B cell (primary cell): Measurements from ENCODE around the gene EIF1AD. TPM values are rescaled to one million over a fixed set of nuclear protein-coding genes. Genes with fewer than 3 reads are reported as not detected.
A peak's percentile ranks its signal among the peaks of the same experiment; 100 is the strongest.

Source experiments
- ATAC-seq: fragments of 200-7000 bp; cut with Tn5 transposase; one replicate; pipeline ENCODE4 v1.10.0; 2021; ENCODE audit warnings: low read depth, mild to moderate bottlenecking, moderate number of reproducible peaks, moderate library complexity
- CTCF ChIA-PET: fragments of 350-600 bp; sonication (Branson Sonifier 250); formaldehyde crosslinking; loops from one replicate; lab custom pipeline; 2021; ENCODE audit warnings: antibody characterized with exemption, inconsistent platforms; lab: Charles Lee
- POLR2A ChIA-PET: fragments of 350-600 bp; sonication (Branson Sonifier 250); formaldehyde crosslinking; loops from one replicate; lab custom pipeline; 2021; ENCODE audit warnings: antibody characterized with exemption; lab: Charles Lee
- DNase-seq: peaks from one replicate; pipeline ENCODE4 v3.0.0; 2013
- H2AFZ ChIP-seq: 2 replicates; pipeline ENCODE4 v1.6.1; 2012; ENCODE audit warnings: mild to moderate bottlenecking, low read depth, low read length; ENCODE audit not compliant: insufficient read depth, poor library complexity, severe bottlenecking
- H3K27ac ChIP-seq, 2 donors: 1 replicate in 1 of 2; 2 replicates in 1 of 2; pipeline ENCODE4 v1.5.1; 2012 to 2013; ENCODE audit warnings: low read length in 2 of 2, mild to moderate bottlenecking in 2 of 2, moderate library complexity in 1 of 2
- H3K27me3 ChIP-seq, 4 experiments: fragments of 200-600 bp in 1 of 4; sonication (generic) in 1 of 4; replicated peaks in 1 of 4; 1 replicate in 2 of 4; 2 replicates in 2 of 4; pipeline versions ENCODE4 v1.6.1 to v1.7.0; 2013 to 2016; ENCODE audit warnings: low read length in 3 of 4, mild to moderate bottlenecking in 2 of 4, mixed read lengths in 1 of 4, moderate library complexity in 1 of 4; ENCODE audit not compliant: insufficient read depth in 4 of 4, control insufficient read depth in 3 of 4; ENCODE audit errors: control extremely low read depth in 1 of 4
- H3K36me3 ChIP-seq, 2 experiments: replicated peaks in 1 of 2; 1 replicate in 1 of 2; 2 replicates in 1 of 2; pipeline versions ENCODE4 v1.6.1 to v1.7.1; 2013; ENCODE audit warnings: low read length in 1 of 2; ENCODE audit not compliant: insufficient read depth in 2 of 2, control insufficient read depth in 1 of 2; ENCODE audit errors: control extremely low read depth in 1 of 2, extremely low read depth in 1 of 2
- H3K4me1 ChIP-seq, 2 donors: fragments of 200-600 bp in 1 of 2; sonication (generic) in 1 of 2; 1 replicate in 1 of 2; 2 replicates in 1 of 2; pipeline versions ENCODE4 v1.5.1 to v1.6.1; 2013 to 2017; ENCODE audit warnings: low read length in 2 of 2; ENCODE audit not compliant: control insufficient read depth in 2 of 2, insufficient read depth in 2 of 2
- H3K4me2 ChIP-seq: replicated peaks from 2 replicates; pipeline ENCODE3; 2012; ENCODE audit warnings: mild to moderate bottlenecking, low read depth, low read length; ENCODE audit not compliant: poor library complexity, severe bottlenecking
- H3K4me3 ChIP-seq, 5 experiments: fragments of 200-600 bp in 1 of 5; sonication (generic) in 1 of 5; 1 replicate in 3 of 5; 2 replicates in 2 of 5; pipeline versions ENCODE4 v1.5.1 to v1.7.0; 2011 to 2016; ENCODE audit warnings: low read length in 4 of 5, mild to moderate bottlenecking in 4 of 5, low read depth in 2 of 5, control low read depth in 1 of 5, moderate library complexity in 1 of 5; ENCODE audit not compliant: insufficient read depth in 1 of 5; ENCODE audit errors: control extremely low read depth in 1 of 5, extremely low read depth in 1 of 5
- H3K79me2 ChIP-seq: fragments of 200-600 bp; sonication (generic); one replicate; pipeline ENCODE4 v1.6.0; 2016; ENCODE audit warnings: low read length; ENCODE audit not compliant: control insufficient read depth, insufficient read depth
- H3K9ac ChIP-seq: fragments of 200-600 bp; sonication (generic); 2 replicates; pipeline ENCODE4 v1.6.1; 2017; ENCODE audit warnings: mild to moderate bottlenecking, low read length, moderate library complexity
- H3K9me3 ChIP-seq, 3 donors: one replicate each; pipeline versions ENCODE4 v1.6.1 to v1.7.1; 2013; ENCODE audit warnings: low read length in 2 of 3; ENCODE audit not compliant: control insufficient read depth in 2 of 3, insufficient read depth in 1 of 3; ENCODE audit errors: control extremely low read depth in 1 of 3
- H4K20me1 ChIP-seq: 2 replicates; pipeline ENCODE4 v1.6.0; 2012; ENCODE audit warnings: mild to moderate bottlenecking, low read length; ENCODE audit not compliant: insufficient read depth, control insufficient read depth, poor library complexity, severe bottlenecking
- H3K27ac Mint-ChIP-seq: one replicate; pipeline ENCODE4 v1.8.0; 2021; ENCODE audit warnings: mixed read lengths
- H3K27me3 Mint-ChIP-seq: one replicate; pipeline ENCODE4 v1.8.0; 2021; ENCODE audit warnings: mixed read lengths
- H3K4me1 Mint-ChIP-seq: one replicate; pipeline ENCODE4 v1.8.0; 2021; ENCODE audit warnings: mixed read lengths
- H3K4me3 Mint-ChIP-seq: one replicate; pipeline ENCODE4 v1.8.0; 2021; ENCODE audit warnings: mixed read lengths
- H3K9me3 Mint-ChIP-seq: one replicate; pipeline ENCODE4 v1.8.0; 2022; ENCODE audit warnings: mixed read lengths; ENCODE audit not compliant: insufficient read depth
- EZH2 ChIP-seq: IDR thresholded peaks from 2 replicates; pipeline ENCODE4 v1.6.1; 2012; ENCODE audit warnings: borderline replicate concordance, low read depth, mild to moderate bottlenecking, moderate library complexity, low read length; ENCODE audit not compliant: insufficient read depth, poor library complexity, severe bottlenecking
- WGBS: methylation state at CpG from one replicate; pipeline ENCODE4 v1.1.5; 2013; ENCODE audit warnings: missing lambda C conversion rate; ENCODE audit not compliant: insufficient coverage; 5-methylcytosine and 5-hydroxymethylcytosine counted together
- intact Hi-C: fragments of 100-400 bp; cut with micrococcal nuclease; formaldehyde crosslinking; loops from one replicate; pipeline ENCODE4 v1.10.0; 2022
- polyA plus RNA-seq: library from polyadenylated mRNA; depleted of rRNA; stranded (reverse); fragments of >200 nt; gene quantifications from 2 replicates; pipeline ENCODE4 v1.2.3, GENCODE V29; 2012
- total RNA-seq, 2 donors: library from RNA; stranded (reverse); fragments of 120-200 nt in 1 of 2; gene quantifications; 1 replicate in 1 of 2; 2 replicates in 1 of 2; pipeline versions ENCODE4 v1.2.3 to v1.2.4, GENCODE V29; 2013 to 2022
- TF ChIP-seq, protein P1 (sequence below): fragments of 200-600 bp; IDR thresholded peaks from one replicate; pipeline ENCODE4 v1.8.0; 2022; ENCODE audit warnings: antibody characterized with exemption, mild to moderate bottlenecking

Gene EIF1AD
- total and polyA plus RNA-seq, 2 donors (not counting 1 experiment from before 2014, with no cell fraction given), result 56.9 to 65.2 TPM

- Mint-ChIP-seq H3K4me1 (peaks cover 52% of the 10 kb centered on the region), H3K9me3 (no peaks in the 10 kb centered on the region), H3K27ac (peak overlapping the region; percentile 98), H3K4me3 (peak overlapping the region; percentile 98), H3K27me3 (no peaks in the 10 kb centered on the region)
- Histone ChIP-seq H3K4me1 (peaks cover 37 to 49% of the 10 kb centered on the region in 2 donors), H3K9me3 (peaks cover 0 to 3% (median 0%) of the 10 kb centered on the region in 3 donors), H3K27ac (peak overlapping the region; percentile 77 to 89), H3K27me3 (no peaks in the 10 kb centered on the region), H3K4me3 (peak overlapping the region; percentile 74 to 90 (median 87)), H3K79me2 (peaks cover 48% of the 10 kb centered on the region), H3K9ac (peak overlapping the region; percentile 97), H3K36me3 (peaks cover 5 to 23% of the 10 kb centered on the region in 2 experiments), H4K20me1 (peaks cover 34% of the 10 kb centered on the region), H3K4me2 (peak overlapping the region; percentile 95), H2AFZ (peak overlapping the region; percentile 94)
- ATAC-seq (no peak), DNase-seq (no peak)
- CTCF ChIA-PET, result interaction anchor here (1.0 to 3.4 kb wide), 4 partner anchors 32 to 76 kb away, joined by 3 to 27 read pairs (median 9); partner anchors contain the start of genes CCDC85B and FIBP
- TF ChIP-seq, protein P1, sequence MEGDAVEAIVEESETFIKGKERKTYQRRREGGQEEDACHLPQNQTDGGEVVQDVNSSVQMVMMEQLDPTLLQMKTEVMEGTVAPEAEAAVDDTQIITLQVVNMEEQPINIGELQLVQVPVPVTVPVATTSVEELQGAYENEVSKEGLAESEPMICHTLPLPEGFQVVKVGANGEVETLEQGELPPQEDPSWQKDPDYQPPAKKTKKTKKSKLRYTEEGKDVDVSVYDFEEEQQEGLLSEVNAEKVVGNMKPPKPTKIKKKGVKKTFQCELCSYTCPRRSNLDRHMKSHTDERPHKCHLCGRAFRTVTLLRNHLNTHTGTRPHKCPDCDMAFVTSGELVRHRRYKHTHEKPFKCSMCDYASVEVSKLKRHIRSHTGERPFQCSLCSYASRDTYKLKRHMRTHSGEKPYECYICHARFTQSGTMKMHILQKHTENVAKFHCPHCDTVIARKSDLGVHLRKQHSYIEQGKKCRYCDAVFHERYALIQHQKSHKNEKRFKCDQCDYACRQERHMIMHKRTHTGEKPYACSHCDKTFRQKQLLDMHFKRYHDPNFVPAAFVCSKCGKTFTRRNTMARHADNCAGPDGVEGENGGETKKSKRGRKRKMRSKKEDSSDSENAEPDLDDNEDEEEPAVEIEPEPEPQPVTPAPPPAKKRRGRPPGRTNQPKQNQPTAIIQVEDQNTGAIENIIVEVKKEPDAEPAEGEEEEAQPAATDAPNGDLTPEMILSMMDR, result no peak
- TF ChIP-seq EZH2, result no peak
- WGBS, result 49% methylated on average over 12 of the region's 16 CpGs
- POLR2A ChIA-PET, result interaction anchor here (0.5 to 2.2 kb wide), 11 partner anchors 10 to 837 kb away, joined by 3 to 9 read pairs (median 5); partner anchors contain the start of genes BANF1, CCDC85B, CFL1 and EIF1AD
- intact Hi-C loops, result loop anchor here (1.0 kb wide), 6 partner anchors 33 to 241 kb away; partner anchors contain the start of genes BANF1, C11orf68, DRAP1 and EIF1AD
These were observed 41.1 kb downstream of the EIF1AD start for GRCh38 chr11:65960824-65961266.

- ATAC-seq, result no peak
- H3K4me3 Mint-ChIP-seq, result no peak overlapping the region
These were observed 43.1 kb downstream of the EIF1AD start for GRCh38 chr11:65958774-65959420.

More at GRCh38 chr11:65958774-65959420, 43.1 kb downstream of the EIF1AD start:
- ChIA-PET POLR2A (interaction anchor here (0.7 kb wide), 1 partner anchor 472 kb away, joined by 6 read pairs; no protein-coding TSS in a partner anchor), CTCF (interaction anchor here (0.5 to 3.2 kb wide), 4 partner anchors 29 to 113 kb away, joined by 4 to 14 read pairs (median 6); partner anchors contain the start of gene CCDC85B)
- 98% methylated on average over 17 of the region's 17 CpGs for WGBS
- peaks cover 0 to 3% (median 0%) of the 10 kb centered on the region in 3 donors for H3K9me3 ChIP-seq
- peaks cover 16% of the 10 kb centered on the region for H4K20me1 ChIP-seq
- peaks cover 29% of the 10 kb centered on the region for H3K79me2 ChIP-seq
- H3K9ac ChIP-seq, result no peak overlapping the region
- H3K36me3 ChIP-seq, result peaks cover 0 to 3% of the 10 kb centered on the region in 2 experiments
- Mint-ChIP-seq H3K27ac (peak overlapping the region; percentile 37), H3K27me3 (no peaks in the 10 kb centered on the region), H3K4me1 (peaks cover 49% of the 10 kb centered on the region), H3K9me3 (no peaks in the 10 kb centered on the region)
- TF ChIP-seq, protein P1, result no peak
- no peak for TF ChIP-seq EZH2
- H3K27ac ChIP-seq, result no peak overlapping the region
- H3K4me1 ChIP-seq, result peaks cover 35 to 46% of the 10 kb centered on the region in 2 donors
- no peak overlapping the region for H3K4me3 ChIP-seq
- H3K27me3 ChIP-seq, result no peaks in the 10 kb centered on the region
- intact Hi-C loops, result no loop called here
- H2AFZ ChIP-seq, result no peak overlapping the region
- no peak for DNase-seq
- no peak overlapping the region for H3K4me2 ChIP-seq
